ENCODE measurements around the gene BACH1. TPM values are rescaled to one million over a fixed set of nuclear protein-coding genes. Genes with fewer than 3 reads are reported as not detected.
A peak's percentile ranks its signal among the peaks of the same experiment; 100 is the strongest.

The BACH1 gene
- total RNA-seq, 4 donors from 2014 or later: 35.0 to 101 (median 49.8) TPM

- no peak for DNase-seq (ENCODE audit: low spot score)
- ATAC-seq (ENCODE audit: low FRiP score): no peak
- TF ChIP-seq, protein P1, sequence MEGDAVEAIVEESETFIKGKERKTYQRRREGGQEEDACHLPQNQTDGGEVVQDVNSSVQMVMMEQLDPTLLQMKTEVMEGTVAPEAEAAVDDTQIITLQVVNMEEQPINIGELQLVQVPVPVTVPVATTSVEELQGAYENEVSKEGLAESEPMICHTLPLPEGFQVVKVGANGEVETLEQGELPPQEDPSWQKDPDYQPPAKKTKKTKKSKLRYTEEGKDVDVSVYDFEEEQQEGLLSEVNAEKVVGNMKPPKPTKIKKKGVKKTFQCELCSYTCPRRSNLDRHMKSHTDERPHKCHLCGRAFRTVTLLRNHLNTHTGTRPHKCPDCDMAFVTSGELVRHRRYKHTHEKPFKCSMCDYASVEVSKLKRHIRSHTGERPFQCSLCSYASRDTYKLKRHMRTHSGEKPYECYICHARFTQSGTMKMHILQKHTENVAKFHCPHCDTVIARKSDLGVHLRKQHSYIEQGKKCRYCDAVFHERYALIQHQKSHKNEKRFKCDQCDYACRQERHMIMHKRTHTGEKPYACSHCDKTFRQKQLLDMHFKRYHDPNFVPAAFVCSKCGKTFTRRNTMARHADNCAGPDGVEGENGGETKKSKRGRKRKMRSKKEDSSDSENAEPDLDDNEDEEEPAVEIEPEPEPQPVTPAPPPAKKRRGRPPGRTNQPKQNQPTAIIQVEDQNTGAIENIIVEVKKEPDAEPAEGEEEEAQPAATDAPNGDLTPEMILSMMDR (IDR thresholded peaks at IDR 0.05): no peak
Observed at GRCh38 chr21:29368906-29369305, 70.2 kb downstream of the BACH1 start.

DNA sequence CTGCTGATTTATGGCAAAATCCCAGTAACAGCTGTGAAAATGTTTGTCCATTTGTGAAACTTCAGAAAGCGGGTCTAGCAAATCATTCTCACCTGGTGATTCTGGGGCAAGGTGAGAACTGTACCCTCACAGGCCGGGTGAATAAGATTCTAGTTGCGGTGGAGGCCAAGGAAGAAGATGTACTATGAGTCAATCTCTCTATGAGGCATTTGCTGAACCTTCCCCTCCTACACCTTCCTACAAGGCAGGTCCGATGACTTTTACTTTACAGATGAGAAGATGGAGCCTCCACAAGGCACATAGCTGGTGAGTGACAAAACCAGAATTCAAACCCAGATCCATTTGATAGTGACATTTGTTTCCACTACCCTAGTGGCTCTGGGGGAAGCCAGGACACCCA lies 72.7 kb downstream of the BACH1 start:
- no peak for ATAC-seq (ENCODE audit: low FRiP score)
- no peak for DNase-seq (ENCODE audit: low spot score)
- TF ChIP-seq, protein P1 (IDR thresholded peaks at IDR 0.05): no peak

GRCh38 chr21:29372063-29372802 lies 73.5 kb downstream of the BACH1 start:
- DNase-seq (ENCODE audit: low spot score): no peak
- TF ChIP-seq, protein P1 (IDR thresholded peaks at IDR 0.05): peak in 1 of 3 donors; percentile 65
- peak; percentile 75 for ATAC-seq (ENCODE audit: low FRiP score)

- ATAC-seq (ENCODE audit: low FRiP score) (no peak), DNase-seq (ENCODE audit: low spot score) (no peak)
- TF ChIP-seq, protein P1 (IDR thresholded peaks at IDR 0.05): no peak
Observed at GRCh38 chr21:29374481-29374880, 75.8 kb downstream of the BACH1 start.

- no peak for DNase-seq (ENCODE audit: low spot score)
- TF ChIP-seq, protein P1 (IDR thresholded peaks at IDR 0.05): no peak
- ATAC-seq (ENCODE audit: low FRiP score): no peak
Observed at GRCh38 chr21:29376556-29376955, 77.8 kb downstream of the BACH1 start.

DNA sequence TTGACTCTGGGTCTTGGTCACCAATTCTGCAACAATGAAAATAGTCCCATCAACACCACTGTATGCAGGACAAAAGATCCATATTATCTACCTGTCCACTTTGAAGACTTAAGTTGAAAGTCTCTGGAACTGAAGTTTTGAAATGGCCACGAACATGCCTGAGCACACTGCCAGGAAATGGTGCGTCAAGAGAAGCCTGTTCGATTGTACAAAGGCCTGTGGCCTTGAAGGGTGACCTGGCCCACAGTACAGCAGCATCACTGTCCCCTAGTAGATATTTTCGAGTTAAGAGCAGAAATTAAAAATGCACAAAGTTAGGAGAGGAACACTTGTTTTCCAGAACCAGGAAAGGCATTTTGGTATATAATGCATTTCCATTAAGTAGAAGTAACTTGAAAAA lies 78.5 kb downstream of the BACH1 start:
- DNase-seq (ENCODE audit: low spot score): no peak
- ATAC-seq (ENCODE audit: low FRiP score): no peak

More for the DNA sequence above, 78.5 kb downstream of the BACH1 start:
- TF ChIP-seq, protein P1 (IDR thresholded peaks at IDR 0.05): no peak

Data from omental fat pad (tissue), 4 donors.